AG08395 (cell line): Measurements from ENCODE around the gene ZC3H12D.

ENCODE experiments used
- DNase-seq: peaks from one replicate; pipeline ENCODE4 v3.0.0; 2012; ENCODE audit warnings: mixed read lengths, low spot score

The ZC3H12D gene

DNA sequence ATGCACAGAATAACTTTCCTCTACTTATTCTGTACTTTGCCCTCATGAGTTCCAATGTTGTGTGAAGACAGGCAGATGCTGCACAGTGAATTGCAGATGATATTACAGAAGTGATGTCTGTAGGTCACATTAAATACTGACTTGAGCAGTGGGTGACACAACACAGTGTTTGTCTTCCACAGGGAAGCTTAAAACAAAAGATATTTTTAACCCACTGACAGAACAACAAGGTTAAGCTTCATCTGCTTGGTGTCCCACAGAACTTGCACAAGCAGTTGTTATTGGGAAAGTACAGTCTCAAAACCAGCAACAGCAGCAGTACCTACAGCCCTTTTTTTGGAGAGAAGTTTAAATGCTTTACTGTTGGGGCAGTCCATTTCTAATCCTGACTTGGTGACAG lies 74.3 kb downstream of the ZC3H12D start:
- no peak for DNase-seq

DNA sequence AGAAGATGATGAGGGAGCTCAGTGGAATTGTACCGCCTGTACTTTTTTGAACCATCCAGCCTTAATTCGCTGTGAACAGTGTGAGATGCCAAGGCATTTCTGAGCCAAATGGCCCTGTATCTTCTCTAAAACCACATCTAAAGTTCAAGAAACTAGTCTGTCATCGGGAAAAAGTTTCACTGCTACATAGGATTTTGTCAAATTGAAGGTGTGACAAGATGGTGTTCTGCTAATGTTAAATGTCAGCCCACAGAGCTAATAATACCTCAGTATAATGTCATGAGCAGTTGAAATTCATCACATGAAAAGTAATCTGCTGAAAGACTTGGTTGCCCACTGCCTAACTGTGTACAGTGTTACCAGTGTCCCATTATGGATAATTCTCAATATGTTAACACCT lies 75.2 kb downstream of the ZC3H12D start:
- no peak for DNase-seq

DNA sequence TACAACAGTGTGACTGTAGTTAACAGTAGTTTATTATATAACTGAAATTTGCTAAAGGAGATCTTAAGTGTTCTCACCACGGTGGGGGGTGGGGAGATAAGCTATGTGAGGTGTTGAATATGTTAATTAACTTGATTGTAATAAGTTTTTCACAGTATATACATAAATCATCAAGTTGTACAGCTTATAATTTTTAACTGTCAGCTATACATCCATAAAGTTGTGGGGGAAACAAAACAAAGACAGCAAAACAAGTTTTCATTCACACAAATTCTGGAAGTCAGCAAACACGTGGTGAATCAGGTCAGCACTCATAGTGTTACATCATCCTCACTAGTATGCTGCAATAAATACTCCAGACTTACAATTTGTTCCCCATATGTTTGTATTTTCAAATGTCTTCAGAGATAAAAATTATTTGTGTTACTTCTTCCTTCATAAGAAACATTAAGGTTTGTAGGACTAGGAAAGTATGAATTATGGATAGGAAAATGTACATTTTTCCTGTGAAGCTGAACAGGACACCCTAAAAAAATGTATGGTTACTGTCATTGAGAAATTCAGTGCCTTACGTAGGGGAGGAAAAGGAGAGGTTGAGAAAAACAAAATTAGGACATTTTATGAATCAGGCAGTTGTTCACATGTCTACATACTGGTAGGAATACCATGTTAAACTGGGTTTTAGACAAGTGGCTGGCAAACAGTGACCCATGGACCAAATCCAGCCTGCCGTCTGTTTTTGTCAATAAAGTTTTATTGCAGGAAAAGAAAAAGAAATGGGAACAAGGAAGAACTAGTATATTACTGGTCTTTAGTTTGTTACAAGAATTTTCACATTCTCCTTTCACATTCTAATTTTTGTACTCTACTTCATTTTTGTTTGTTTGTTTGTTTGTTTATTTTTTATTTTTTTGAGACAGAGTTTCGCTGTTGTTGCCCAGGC lies 78.7 kb downstream of the ZC3H12D start:
- peak; percentile 12 for DNase-seq

DNA sequence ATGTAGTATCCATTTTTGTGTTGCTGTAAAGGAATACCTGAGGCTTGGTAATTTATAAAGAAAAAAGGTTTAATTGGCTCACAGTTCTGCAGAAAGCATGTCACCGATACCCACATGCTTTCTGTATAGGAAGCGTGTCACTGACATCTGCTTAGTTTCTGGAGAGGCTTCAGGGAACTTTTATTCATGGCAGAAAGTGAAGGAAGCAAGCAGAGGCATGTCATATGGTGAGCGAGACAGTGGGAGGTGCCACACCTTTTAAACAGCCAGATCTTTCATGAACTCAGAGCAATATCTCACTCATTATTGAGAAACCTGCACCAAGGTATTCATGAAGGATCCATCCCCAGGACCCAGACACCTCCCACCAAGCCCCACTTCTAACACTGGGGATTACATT lies 81.3 kb downstream of the ZC3H12D start:
- no peak for DNase-seq

DNA sequence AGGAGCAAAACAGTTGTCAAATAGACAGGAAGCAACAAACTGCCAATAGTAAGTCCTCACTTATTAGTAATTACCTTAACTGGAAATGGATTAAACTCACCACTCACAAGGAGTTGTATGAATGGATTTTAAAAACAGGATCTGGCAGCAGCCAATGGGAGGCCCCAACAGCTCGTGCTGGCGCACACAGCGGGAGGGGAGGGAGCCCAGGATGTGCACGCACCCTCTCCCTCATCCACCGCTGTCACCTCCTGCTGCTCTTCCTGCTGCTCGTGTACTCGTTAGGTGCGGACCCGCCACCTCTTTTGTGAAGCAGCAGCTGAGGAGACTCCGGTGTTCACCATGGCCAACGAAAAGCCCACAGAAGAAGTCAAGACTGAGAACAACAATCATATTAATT lies 84.8 kb downstream of the ZC3H12D start, which contains the start of gene SUMO4:
Gene SUMO4, plus strand, starts transcription at position 213 of the 400 bp plus-strand sequence. Its CDS starts 130 bp downstream, at position 343.
- DNase-seq: no peak

DNA sequence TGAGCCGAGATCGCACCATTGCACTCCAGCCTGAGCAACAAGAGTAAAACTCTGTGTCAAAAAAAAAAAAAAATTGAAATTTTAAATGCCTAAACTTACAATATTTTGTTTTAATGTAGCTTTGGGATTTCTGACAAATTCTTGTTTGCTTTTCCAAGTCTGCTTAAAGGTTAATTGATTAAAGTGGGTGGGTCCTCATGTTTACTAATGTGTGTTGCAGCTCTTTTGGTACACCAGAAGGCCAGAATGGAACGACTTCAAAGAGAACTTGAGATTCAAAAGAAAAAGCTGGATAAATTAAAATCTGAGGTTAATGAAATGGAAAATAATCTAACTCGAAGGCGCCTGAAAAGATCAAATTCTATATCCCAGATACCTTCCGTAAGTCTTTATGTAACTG lies 87.4 kb downstream of the ZC3H12D start:
- DNase-seq: no peak
